GM18951 (cell line): ENCODE measurements around the gene BRD9.
"Not testable (repeated sequence)": the region's sequence is repeated elsewhere in the genome, so short reads cannot be mapped to it uniquely, and the experiment has no call there.

ENCODE experiments used
- POLR2A ChIP-seq: IDR thresholded peaks from 4 replicates; pipeline ENCODE4 v1.6.1; 2011; ENCODE audit warnings: mild to moderate bottlenecking; ENCODE audit not compliant: insufficient read length, insufficient read depth; ENCODE audit errors: extremely low read depth
- in situ Hi-C: fragments of 300-500 bp; cut with MboI; formaldehyde crosslinking; loops from one replicate; pipeline ENCODE4 v1.12.0; 2022; ENCODE audit warnings: low sequenced_read_pairs, mixed read lengths, inconsistent platforms; ENCODE audit not compliant: unreplicated experiment

BRD9 gene

DNA sequence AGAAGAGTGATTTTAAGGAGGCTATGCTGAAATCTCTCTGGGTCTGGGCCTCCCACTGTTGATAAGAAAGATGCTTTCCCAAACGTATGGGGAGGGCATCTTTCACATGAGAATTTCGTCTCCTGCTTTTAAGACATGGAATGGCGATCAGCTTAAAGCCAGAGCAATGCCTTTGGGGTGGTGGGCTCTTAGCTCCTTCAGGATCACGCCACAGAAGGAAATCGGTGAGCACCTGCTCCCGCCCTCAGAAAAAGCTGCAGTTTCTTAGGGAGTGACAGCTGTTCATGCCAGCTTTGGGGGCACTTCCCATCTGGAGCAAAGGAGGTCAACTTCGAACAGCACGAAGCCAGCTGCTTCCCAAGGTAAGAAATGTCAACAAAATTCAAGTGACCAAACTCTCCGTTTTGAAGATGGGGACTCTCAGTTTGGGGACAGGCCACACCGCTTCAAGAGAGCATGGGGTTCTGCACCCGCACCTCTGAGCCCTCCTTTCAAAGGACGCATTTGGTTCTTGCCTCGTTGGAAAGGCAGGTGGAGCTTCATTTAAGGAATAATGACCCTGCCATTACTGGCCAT is 39.1 kb upstream of the BRD9 start:
- in situ Hi-C loops, result loop anchor here (25.0 kb wide), 1 partner anchor 206 kb away; no protein-coding TSS in a partner anchor
- TF ChIP-seq POLR2A, result no peak

DNA sequence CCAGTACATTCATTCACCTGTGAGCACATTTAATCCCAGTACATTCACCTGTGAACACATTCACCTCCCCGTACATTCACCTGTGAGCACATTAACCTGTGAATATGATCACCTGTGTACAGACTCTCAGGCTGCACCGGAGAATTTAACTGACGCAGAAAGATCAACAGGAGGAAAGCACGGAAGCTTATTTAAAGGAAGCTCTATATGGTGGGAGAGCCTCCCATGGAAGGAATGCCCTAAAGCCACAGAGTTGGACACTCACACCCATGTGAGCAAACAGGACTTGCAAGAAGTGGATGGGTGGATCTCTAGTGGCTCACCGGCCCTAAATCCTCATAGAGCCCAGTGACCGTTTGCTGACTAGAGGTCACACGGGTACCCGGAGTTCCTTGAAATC is 38.3 kb upstream of the BRD9 start:
- no peak for TF ChIP-seq POLR2A
- in situ Hi-C loops, result loop anchor here (25.0 kb wide), 1 partner anchor 206 kb away; no protein-coding TSS in a partner anchor

DNA sequence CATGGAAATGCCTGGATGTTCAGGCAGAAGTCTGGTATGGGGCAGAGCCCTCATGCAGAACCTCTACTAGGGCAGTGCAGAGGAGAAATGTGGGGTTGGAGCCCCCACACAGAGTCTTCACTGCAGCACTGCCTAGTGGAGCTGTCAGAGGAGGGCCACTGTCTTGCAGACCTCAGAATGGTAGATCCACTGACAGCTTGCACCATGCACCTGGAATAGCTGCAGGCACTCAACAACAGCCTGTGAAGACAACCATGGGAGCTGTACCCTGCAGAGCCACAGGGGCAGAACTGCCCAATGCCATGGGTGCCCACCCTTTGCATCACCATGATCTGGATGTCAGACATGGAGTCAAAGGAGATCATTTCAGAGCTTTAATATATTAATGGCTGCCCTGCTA is 37.0 kb upstream of the BRD9 start:
- in situ Hi-C loops, result loop anchor here (25.0 kb wide), 1 partner anchor 208 kb away; no protein-coding TSS in a partner anchor
- no peak for TF ChIP-seq POLR2A

DNA sequence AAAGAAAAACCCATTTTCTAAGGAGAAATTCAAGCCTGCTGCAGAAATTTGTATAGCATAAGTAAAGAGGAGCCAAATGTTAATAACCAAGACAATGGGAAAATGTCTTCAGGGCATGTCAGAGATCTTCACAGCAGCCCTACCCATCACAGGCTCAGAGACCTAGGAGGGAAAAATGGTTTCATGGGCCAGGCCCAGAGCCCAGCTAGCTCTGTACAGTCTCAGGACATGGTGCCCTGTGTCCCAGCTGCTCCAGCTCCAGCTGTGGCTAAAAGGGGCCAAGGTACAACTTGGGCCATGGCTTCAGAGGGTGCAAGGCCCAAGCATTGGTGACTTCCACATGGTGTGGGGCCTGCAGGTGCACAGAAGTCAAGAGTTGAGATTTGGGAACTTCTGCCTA is 36.6 kb upstream of the BRD9 start:
- in situ Hi-C loops, result loop anchor here (25.0 kb wide), 1 partner anchor 208 kb away; no protein-coding TSS in a partner anchor

DNA sequence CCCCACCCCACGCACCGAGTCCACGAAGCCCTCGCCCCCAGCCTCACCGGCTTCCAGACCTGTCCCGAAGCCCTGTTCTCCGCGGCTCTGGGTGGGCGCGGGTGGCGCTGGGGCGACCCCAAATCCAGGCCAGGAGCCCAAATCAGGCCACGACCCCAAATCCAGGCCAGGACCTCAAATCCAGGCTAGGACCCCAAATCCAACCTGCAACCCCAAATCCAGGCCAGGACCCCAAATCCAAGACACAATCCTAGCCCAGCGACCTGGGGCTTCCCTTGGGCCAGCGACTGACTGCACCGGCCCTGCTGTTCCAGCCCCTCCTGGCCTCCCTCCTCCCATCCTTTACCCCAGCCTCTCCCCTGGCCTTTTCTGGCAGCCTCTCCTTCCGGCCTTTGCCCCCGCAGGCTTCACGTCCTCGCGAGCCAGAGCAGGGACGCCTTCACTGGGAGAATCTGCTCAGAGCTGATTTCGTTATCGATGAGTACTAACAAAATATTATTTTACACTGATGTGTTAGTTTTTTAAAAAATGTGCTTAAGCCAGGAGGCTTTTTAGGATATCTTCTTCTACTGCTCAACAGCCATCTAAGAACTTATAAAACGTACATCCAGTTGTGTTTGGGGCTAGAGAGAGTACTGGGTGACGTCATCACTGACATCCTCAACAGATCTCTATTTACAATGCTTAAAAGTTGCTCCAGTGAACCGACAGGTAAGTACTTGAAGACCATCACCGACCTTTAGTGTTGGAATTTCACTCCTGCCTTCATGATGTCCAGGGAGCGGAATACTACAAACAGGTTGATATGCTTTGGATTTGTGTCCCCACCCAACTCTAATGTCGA is 34.8 kb upstream of the BRD9 start:
- in situ Hi-C loops, result loop anchor here (25.0 kb wide), 1 partner anchor 210 kb away; no protein-coding TSS in a partner anchor
- TF ChIP-seq POLR2A, result no peak

DNA sequence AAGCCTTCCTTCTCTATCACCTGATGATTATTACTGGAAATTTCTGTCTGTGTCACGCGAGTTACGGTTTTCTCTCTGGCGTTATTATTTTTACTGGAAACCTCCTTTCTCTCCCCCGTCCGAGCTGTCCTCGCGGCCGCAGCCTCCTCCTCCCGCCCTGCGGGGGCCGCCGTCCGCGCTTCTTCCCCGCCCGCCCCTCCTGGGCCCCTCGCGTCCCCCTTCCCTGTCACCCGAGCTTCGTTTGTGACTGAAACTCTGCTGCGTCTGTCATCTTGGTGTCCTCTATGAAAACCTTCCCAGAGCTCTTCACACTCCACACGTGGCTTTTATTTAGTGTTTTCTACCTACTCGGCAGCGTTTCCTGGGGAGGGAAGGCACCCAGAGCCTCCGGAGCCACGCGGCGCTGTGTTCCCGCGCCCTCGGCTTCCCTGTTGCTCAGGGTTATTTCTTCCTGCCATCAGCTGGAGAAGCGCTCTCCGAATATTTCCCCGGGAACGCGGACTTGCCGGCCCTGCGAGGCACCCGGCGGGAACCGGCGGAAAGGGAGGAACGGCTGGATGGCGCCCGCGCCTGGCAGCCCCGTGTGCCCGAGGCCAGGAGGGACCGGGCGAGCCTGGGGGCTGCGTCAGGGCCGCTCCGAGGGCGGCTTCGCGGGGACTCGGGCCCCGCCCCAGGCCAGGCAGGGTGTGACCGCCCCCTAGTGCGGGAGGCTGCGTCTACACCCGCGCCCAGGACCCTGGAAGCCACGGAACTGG is 34.0 kb upstream of the BRD9 start:
- no peak for TF ChIP-seq POLR2A
- in situ Hi-C loops, result loop anchor here (25.0 kb wide), 1 partner anchor 211 kb away; no protein-coding TSS in a partner anchor

DNA sequence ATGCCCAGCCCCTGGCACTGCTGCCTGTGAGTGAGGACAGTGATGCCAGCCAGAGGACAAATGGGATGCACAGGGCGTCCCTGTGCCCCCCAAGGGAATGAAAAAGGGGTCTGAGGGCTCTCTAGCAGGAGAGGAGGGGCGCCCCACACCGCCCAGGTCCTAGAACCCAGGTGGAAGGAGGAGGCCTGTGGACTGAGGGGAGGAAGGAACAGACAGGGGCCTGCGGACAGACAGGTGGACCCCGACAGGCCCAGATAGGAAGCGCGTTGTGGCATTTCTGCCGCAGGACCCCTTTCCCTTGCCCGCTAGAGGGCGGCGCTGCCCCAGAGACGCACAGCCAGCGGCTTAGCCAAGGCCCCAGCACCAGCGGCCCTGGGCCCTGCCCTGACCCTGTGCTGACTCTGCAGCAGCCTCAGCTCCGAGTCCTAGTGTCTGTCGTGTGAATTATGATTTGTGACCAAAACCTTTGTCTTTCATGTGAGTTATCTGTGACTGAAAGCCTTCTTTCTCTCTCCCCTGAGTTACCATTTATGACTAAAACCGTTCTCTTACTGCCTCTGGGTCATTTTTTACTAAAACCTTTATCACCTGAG is 30.8 kb upstream of the BRD9 start:
- no peak for TF ChIP-seq POLR2A
- in situ Hi-C loops, result no loop called here

DNA sequence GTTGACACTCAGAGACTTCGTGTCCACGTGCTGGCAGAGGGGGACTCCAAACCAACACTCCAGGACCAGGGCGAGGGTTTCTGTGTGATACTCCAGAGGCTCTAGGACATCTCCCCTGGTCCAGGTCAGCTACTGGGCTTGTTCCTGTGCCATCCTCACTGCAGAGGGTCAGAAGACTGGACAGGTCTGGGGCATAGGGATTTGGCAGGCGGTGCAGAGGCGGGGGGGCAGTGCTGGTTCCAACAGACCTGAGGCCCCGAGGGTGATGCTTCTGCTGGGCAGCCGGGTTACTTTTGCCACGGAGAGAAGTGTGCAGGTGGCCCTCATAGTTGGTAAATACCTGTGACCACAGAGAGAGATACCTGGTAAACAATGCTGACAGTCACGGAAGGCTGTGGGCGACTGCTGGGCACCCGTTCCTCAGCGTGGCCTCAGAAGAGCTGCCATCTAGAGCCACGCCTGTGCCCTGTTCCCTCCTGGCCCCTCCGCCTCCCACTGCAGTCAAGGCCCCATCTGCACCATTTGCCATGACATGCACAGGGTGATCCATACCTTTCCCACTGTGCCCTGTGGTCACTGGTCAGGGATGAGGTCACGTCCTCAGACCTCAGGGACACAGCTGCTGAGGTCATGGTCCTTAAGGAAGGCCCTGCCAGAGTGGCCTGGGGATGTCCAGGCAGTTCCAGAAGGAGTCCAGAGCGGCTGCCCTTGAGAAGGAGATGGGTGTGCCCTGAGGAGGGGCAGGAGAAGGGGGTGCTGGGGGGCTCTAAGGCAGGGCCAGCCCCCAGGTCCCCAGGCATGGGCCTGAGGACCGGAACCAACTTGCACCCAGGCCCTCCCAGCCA is 30.1 kb upstream of the BRD9 start:
- no peak for TF ChIP-seq POLR2A
- in situ Hi-C loops, result no loop called here

DNA sequence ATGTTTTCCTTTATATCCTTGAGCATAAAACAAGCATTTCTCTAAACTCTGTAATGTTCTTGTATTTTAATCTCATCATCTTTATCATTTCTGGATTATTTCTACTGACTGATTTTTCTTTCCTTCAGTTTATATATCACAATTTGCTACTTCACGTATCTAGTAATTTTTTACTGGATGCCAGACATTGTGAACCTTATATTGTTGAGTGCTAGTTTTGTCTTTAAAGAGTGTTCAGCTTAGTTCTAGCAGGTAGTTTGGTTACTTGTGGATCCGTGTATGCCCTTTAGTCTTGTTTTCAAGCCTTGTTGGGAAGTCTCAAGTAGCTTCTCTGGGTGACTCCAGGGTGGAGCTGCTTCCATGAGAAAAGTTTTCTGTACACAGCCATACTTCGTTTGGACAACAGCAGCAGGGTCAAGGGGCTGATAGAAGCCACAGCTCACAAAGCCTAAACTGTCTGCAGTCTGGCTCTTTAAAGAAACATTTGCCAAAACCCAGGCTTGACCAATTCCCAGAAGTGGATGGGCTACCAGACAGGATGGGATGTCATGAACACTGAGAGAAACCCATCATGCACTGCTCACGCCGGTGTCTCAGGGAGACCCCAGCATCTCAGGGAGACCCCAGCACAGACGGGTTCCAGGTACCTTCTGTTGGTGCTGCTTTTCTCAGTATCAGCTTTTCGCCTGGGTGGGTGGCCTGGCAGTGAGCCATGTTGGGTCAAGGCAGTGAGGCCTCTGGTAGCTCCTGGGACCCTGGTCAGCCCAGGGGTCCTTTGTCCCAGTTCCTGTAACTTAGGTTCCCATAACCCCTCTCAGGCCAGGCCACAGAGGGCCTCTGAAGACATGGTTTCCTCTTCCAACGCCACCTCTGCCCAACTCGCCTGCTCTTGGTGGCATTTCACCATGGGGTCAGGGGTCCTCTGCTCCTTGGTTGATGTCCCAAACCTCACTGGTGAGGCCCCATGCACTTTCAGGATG is 29.1 kb upstream of the BRD9 start:
- in situ Hi-C loops, result no loop called here

DNA sequence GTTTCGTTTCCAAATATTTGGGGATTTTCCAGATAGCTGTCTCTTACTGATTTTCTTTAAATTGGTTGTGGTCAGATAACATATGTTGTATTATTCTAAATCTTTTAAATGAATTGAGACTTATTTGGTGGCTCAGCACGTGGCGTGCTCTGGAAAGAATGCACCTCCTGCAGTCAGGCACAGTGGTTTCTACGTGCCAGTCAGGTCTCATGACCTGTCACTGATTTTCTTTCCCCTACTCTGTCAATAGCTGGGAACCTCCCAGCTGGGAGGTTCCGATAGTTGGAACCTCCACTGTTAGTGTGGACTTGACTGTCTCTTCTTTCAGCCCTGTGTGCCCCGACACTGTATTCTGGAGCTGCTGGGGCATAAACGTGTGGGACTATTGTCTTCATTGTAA is 27.7 kb upstream of the BRD9 start:
- no peak for TF ChIP-seq POLR2A
- in situ Hi-C loops, result no loop called here

More for the DNA sequence above, 29.1 kb upstream of the BRD9 start:
- no peak for TF ChIP-seq POLR2A

DNA sequence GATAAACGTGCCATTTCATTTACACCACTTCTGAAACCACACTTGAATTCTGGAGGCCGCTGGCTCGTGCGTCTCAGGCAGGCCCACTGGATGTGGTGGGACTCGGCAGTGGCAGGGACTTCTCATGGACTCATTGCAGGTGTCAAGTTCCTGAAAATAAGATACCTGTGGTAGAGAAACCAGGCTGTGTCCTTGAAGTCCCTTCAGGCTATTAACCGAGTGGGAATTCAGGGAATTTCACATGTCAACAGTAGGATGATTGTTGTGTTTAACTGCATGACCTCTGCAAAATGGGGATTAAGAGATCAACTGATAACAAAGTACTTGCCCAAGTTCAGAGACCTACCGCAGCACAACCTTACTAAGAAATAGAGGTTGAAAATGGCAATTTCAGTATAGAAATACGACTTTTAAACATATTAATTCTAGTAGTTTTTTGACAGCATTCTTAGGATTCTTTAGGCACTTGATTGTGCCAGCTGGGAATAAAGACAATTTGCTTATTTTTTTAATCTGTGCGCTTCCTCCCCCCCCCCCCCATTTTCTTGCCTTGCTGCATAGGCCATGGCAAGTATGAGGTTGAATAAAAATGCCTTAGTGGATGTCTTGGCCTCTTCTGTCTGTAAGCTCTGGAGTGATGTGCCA is 26.9 kb upstream of the BRD9 start:
- no peak for TF ChIP-seq POLR2A
- in situ Hi-C loops, result no loop called here

DNA sequence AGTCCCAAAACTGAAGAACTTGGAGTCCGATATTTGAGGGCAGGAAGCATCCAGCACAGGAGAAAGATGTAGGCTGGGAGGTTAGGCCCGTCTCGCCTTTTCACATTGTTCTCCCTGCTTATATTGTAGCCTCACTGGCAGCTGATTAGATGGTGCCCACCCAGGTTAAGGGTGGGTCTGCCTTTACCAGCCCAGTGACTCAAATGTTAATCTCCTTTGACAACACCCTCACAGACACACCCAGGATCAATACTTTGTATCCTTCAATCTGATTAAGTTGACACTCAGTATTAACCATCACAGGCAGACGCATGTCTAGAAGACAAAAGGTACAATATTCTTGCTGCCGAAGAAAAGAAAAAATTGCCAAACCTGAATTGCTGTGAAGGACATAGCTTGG is 26.1 kb upstream of the BRD9 start:
- in situ Hi-C loops, result not testable (repeated sequence)
